ENCODE results near the gene PPP6R1. TPM values are rescaled to one million over a fixed set of nuclear protein-coding genes. Genes with fewer than 3 reads are reported as not detected.

Gene PPP6R1
- total RNA-seq, 1 donor from 2014 or later = 43.0 TPM

- no peak for DNase-seq (ENCODE audit: low spot score)
- intact Hi-C loops (cut with DNase I) = no loop called here
Observed at GRCh38 chr19:55284405-55285058, 25.7 kb upstream of the PPP6R1 start.

DNA sequence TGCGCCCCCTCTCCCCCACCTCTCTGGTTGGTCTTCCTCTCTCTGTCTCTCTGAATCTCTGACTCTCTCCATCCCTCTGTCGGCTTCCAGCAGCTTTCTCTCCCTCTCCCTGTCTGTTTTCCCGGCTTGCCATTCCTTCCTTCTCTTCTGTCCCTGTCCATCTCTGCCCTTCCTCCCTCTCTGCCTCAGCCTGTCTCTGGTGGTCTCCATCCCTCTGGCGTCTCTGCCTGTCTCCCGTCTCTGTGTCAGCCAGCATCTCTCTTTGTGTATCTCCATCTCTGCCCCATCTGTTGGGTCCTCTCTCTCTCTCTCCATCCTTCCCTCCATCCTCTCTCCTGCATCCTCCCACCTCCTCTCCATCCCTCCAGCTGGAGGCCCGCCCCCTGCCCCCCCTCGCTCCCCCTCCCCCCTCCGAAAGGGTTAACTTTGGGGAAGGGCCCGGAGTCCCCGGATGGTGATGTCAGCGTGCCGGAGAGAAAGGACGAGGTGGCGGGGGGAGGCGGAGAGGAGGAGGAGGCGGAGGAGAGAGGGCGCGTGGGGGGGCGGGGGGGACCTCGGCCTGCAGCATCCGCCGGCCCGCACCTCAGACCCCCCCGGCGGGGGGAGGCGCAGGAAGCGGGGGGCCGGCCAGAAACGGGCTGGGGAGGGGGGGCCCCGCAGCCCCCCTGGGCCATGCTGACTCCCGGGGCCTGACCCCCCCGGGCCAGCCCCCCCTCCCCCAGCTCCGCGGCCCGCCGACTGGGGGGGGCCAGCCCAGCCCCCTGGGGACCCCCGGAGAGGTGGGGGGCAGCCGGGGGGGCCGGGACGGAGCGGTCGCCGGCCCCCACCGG, 24.9 kb upstream of the PPP6R1 start, which contains the start of gene BRSK1:
Gene BRSK1, plus strand, starts transcription at position 450 of the 830 bp plus-strand sequence. CDS start 446 bp downstream, outside the sequence.
- intact Hi-C loops (cut with DNase I) = no loop called here
- no peak for DNase-seq (ENCODE audit: low spot score)

DNA sequence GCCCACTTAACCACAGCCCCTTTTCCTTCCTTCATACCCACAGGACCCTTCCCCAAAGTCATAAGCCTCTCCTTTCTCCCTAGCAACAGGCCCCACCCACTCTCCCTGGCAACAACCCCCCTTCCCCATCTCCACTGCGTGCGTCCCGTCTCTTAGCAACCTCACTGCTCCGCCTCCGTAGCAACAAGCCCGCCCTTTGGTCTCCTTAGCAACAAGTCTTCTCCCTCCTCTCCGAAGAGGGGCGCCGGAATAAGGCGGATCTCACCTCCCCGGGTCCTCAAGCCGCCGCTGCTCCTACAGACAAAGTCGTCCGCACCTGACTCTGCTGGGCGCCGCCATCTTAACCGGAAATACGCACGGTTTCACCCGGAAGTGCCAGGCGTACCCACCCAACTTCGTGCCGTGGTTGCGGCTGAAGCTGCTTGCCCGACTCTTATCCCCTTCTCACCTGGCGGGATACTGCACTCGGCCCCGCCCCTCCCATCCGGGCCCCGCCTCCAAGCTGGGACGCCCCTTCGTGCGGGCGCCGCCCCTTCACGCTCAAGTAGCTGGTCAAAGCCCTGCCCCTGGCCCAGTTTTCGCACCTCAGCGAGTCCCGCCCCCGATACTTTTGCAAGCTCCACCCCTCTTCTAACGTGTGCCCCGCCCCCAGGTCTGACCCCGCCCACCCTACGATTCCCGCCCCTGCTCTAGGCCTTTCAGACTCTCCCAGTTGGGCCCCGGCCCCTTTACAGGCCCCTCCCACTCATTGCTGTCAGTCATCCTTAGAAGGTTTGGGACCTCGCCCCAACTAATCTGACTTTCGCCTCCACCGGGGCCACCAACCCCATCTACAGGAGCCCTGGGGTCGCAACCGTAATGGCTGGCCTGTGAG, 21.2 kb upstream of the PPP6R1 start, which contains the start of gene HSPBP1:
Gene HSPBP1, minus strand, starts transcription at position 341 of the 874 bp plus-strand sequence. CDS start 502 bp downstream, outside the sequence.
- intact Hi-C loops (cut with DNase I) = loop anchor here (1.0 kb wide), 1 partner anchor 21 kb away; the partner anchor contains the start of gene PPP6R1
- DNase-seq (ENCODE audit: low spot score) = peak; percentile 94

GRCh38 chr19:55279340-55279739, 20.5 kb upstream of the PPP6R1 start:
- intact Hi-C loops (cut with DNase I) = no loop called here
- DNase-seq (ENCODE audit: low spot score) = no peak

DNA sequence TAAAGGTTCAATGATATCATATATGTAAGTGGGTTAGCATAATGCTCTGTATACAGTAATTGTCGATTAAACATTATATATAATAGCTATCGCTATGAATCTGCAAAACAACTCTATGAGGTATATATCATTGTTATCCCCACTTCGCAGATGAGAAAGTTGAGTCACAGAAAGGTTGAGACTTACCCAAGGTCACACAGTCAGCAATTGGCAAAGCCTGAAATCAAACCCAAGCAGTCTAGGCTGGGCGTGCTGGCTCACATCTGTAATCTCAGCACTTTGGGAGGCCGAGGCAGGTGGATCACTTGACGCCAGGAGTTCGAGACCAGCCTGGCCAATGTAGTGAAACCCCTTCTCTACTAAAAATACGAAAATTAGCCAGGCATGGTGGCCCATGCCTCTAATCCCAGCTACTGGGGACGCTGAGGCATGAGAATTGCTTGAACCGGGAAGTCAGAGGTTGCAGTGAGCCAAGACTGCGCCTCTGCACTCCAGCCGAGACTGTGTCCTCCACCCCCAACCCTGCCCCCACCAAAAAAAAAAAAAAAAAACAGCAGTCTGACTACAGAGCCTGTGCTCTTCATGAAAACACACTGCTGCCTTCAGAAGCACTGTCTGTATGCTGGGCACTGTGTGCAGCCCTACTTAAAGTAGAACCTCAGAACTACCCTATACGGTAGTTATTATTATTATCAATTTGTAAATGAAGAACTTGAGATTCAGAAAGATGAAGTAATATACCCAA, 19.7 kb upstream of the PPP6R1 start:
- no peak for DNase-seq (ENCODE audit: low spot score)
- intact Hi-C loops (cut with DNase I) = no loop called here

DNA sequence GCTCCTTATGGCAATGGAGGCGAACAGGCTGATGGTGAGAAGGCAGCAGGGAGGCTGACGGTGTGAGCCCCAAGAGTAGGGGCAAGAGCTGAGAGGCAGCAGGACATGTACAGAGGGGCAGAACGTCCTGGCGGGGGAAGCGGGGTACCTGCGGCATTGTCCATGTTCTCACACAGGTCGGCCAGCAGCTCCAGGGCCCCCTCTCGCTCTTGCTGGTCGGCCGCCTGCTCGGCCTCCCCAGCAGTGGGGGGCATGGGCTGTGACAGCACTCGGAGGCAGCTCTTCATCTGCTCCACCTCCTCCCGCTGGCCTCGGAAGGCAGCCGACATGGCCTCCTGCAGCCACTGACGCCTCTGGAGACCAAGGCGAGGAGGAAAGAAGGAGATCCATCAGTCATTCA, 18.7 kb upstream of the PPP6R1 start:
- intact Hi-C loops (cut with DNase I) = no loop called here
- DNase-seq (ENCODE audit: low spot score) = no peak

- intact Hi-C loops (cut with DNase I) = no loop called here
- DNase-seq (ENCODE audit: low spot score) = no peak
Observed at GRCh38 chr19:55276720-55277430, 18.1 kb upstream of the PPP6R1 start.

DNA sequence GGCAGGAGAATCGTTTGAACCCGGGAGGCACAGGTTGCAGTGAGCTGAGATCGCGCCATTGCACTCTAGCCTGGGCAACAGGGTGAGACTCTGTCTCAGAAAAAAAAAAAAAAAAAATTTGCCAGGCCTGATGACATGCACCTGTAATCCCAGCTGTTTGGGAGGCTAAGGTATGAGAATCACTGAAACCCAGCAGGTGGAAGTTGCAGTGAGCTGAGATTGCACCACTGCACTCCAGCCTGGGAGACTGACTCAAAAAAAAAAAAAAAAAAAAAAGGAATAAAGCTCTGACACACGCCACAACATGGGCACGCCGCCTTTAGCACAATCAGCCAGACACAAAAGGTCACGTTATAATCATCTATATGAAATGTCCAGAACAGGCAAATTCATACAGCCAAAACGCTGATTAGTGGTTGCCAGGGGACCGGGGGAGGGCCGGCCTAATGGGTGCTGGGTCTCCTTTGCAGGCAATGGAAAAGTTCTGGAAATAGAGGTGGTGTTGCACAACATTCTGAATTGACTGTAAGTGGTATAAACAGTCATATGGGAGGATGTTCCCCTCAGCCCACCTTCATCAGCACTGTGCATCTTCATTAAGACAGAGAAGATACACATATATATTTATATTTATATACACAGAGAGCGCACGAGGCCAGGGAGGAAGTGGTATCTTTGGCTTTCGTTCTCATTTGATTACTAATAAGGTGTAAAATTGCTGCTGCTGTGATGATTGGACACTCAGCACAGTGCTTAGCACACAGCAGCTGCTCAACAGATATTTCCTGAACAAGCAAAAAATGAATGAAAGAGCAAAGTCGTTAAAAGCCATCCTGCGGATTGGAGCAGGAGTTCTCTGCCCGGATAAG, 17.3 kb upstream of the PPP6R1 start:
- intact Hi-C loops (cut with DNase I) = no loop called here
- DNase-seq (ENCODE audit: low spot score) = no peak

GRCh38 chr19:55273978-55274707, 15.3 kb upstream of the PPP6R1 start:
- intact Hi-C loops (cut with DNase I) = no loop called here
- no peak for DNase-seq (ENCODE audit: low spot score)

- no peak for DNase-seq (ENCODE audit: low spot score)
- intact Hi-C loops (cut with DNase I) = no loop called here
Observed at GRCh38 chr19:55272142-55272541, 13.3 kb upstream of the PPP6R1 start.

- intact Hi-C loops (cut with DNase I) = no loop called here
Observed at GRCh38 chr19:55270172-55270942, 11.5 kb upstream of the PPP6R1 start.

DNA sequence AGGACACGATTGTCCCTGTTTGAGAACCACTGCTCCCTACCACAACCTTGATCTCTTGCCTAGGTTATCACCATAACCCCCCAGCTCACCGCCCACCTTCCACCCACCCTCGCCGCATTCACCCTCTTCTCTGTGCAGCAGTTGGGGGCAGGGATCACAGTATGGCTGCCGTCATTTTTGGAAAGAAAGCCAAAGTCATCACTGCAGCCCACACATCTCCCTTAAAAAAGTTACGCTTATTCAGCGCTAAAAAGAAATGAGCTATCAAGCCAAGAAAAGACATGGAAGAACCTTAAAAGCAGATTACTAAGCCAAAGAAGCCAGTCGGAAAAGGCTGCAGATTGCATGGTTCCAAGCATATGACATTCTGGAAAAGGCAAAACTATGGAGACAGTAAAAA, 10.5 kb upstream of the PPP6R1 start:
- intact Hi-C loops (cut with DNase I) = no loop called here

More at GRCh38 chr19:55270172-55270942, 11.5 kb upstream of the PPP6R1 start:
- no peak for DNase-seq (ENCODE audit: low spot score)

GRCh38 chr19:55266840-55267239, 8.0 kb upstream of the PPP6R1 start:
- no peak for DNase-seq (ENCODE audit: low spot score)
- intact Hi-C loops (cut with DNase I) = no loop called here

More for the DNA sequence above, 10.5 kb upstream of the PPP6R1 start:
- no peak for DNase-seq (ENCODE audit: low spot score)

GRCh38 chr19:55266404-55266803, 7.6 kb upstream of the PPP6R1 start:
- intact Hi-C loops (cut with DNase I) = no loop called here
- DNase-seq (ENCODE audit: low spot score) = no peak

- no peak for DNase-seq (ENCODE audit: low spot score)
- intact Hi-C loops (cut with DNase I) = no loop called here
Observed at GRCh38 chr19:55265723-55266386, 7.0 kb upstream of the PPP6R1 start.

- intact Hi-C loops (cut with DNase I) = no loop called here
- DNase-seq (ENCODE audit: low spot score) = no peak
Observed at GRCh38 chr19:55265173-55265572, 6.4 kb upstream of the PPP6R1 start.

Measured in cardiac septum (tissue), 1 donor.